HG03159 (cell line): ENCODE data around the gene SLC39A11.
"Not testable (repeated sequence)": the region's sequence is repeated elsewhere in the genome, so short reads cannot be mapped to it uniquely, and the experiment has no call there.

Experiments
- ATAC-seq: cut with Tn5 transposase; IDR thresholded peaks from one replicate; pipeline ENCODE4 v1.9.1; 2021; ENCODE audit warnings: mild to moderate bottlenecking, moderate library complexity; ENCODE audit not compliant: unreplicated experiment

SLC39A11 gene

GRCh38 chr17:72726936-72727335 lies 365.6 kb downstream of the SLC39A11 start:
- ATAC-seq, result peak; percentile 91

- ATAC-seq, result peak; percentile 41
Measured at GRCh38 chr17:72725433-72726068, 366.9 kb downstream of the SLC39A11 start.

- no peak for ATAC-seq
Measured at GRCh38 chr17:72724267-72724666, 368.2 kb downstream of the SLC39A11 start.

- no peak for ATAC-seq
Measured at GRCh38 chr17:72723711-72724110, 368.8 kb downstream of the SLC39A11 start.

GRCh38 chr17:72720494-72720825 lies 372.0 kb downstream of the SLC39A11 start:
- ATAC-seq, result no peak

- no peak for ATAC-seq
Measured at GRCh38 chr17:72719578-72720493, 372.7 kb downstream of the SLC39A11 start.

- ATAC-seq, result no peak
Measured at GRCh38 chr17:72719206-72719577, 373.3 kb downstream of the SLC39A11 start.

- ATAC-seq, result no peak
Measured at GRCh38 chr17:72717676-72718075, 374.8 kb downstream of the SLC39A11 start.

- ATAC-seq, result no peak
Measured at GRCh38 chr17:72717276-72717675, 375.2 kb downstream of the SLC39A11 start.

- no peak for ATAC-seq
Measured at GRCh38 chr17:72715906-72716572, 376.4 kb downstream of the SLC39A11 start.

- ATAC-seq, result no peak
Measured at GRCh38 chr17:72714357-72714966, 378.0 kb downstream of the SLC39A11 start.

GRCh38 chr17:72713701-72714100 lies 378.8 kb downstream of the SLC39A11 start:
- ATAC-seq, result no peak

- ATAC-seq, result no peak
Measured at GRCh38 chr17:72711521-72712310, 380.8 kb downstream of the SLC39A11 start.

DNA sequence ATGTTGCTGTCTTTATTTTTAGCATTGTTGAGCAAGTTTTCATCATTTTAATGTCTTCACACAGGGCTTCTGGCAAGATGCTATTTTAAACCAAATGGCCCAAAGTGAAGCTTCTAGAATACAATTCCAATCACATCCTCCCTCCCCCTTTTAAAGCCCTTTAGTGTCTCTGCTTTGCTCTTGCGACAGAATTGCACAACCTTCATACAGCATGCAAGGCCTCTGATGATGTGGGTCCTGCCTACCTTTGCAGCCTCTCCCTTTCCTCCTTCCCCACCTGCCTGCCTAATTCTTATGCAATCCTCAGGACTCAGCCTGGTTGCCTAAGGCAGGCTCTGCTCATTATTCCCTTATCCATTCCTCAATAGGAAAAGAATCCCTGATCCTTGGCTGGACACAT lies 381.7 kb downstream of the SLC39A11 start:
- ATAC-seq, result no peak

DNA sequence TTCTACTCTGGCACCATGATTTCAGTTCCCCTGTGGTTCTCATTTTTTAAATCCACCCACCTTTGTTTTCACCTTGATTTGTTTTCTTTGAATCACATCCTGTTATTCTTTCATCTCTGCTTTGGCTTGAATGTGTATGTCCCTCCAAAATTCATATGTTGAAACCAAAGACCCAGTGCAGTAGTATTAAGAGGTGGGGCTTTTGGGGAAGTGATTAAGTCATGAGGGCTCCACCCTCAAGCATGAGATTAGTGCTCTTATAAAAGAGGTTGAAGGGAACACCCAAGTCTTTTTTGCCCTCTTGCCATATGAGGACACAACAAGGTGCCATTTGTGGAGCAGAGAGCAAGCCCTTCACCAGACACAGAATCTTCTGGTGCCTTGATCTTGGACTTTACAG lies 382.3 kb downstream of the SLC39A11 start:
- no peak for ATAC-seq

DNA sequence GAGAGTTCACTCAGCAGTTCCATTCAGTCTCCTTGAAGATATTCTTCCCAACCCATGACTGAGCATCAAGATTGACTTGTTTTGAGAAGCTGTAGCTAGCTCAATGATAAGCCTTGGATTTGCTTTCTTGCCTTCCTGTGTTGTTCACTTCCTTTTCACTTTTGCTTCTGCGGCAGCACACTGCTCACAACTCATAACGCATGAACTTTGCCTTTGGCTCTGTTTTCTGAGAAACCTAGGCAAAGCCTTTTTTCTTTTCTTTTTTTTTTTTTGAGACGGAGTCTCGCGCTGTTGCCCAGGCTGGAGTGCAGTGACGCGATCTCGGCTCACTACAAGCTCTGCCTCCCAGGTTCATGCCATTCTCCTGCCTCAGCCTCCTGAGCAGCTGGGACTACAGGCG lies 383.8 kb downstream of the SLC39A11 start:
- not testable (repeated sequence) for ATAC-seq

DNA sequence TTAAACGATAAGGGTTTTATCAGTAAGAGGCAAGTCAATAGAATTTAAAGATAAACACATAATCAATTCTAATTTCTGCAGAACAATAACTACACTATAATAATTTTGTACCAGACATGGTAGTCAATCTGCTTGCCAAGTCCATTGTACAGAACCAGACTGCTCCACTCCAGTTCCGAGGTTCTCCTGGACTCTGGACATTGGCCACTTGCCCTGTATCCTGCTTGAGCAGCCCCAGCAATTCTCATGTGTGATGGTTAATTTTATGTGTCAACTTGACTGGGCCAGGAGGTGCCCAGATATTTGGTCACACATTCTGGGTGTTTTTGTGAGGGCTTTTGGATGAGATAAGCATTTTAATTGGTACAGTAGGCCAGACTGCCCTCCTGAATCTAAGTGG lies 384.6 kb downstream of the SLC39A11 start:
- ATAC-seq, result no peak

- no peak for ATAC-seq
Measured at GRCh38 chr17:72706396-72706981, 386.0 kb downstream of the SLC39A11 start.

GRCh38 chr17:72705905-72706395 lies 386.5 kb downstream of the SLC39A11 start:
- no peak for ATAC-seq

GRCh38 chr17:72702998-72703397 lies 389.5 kb downstream of the SLC39A11 start:
- ATAC-seq, result no peak
